ENCODE data around the gene WNT7B.

The WNT7B gene

DNA sequence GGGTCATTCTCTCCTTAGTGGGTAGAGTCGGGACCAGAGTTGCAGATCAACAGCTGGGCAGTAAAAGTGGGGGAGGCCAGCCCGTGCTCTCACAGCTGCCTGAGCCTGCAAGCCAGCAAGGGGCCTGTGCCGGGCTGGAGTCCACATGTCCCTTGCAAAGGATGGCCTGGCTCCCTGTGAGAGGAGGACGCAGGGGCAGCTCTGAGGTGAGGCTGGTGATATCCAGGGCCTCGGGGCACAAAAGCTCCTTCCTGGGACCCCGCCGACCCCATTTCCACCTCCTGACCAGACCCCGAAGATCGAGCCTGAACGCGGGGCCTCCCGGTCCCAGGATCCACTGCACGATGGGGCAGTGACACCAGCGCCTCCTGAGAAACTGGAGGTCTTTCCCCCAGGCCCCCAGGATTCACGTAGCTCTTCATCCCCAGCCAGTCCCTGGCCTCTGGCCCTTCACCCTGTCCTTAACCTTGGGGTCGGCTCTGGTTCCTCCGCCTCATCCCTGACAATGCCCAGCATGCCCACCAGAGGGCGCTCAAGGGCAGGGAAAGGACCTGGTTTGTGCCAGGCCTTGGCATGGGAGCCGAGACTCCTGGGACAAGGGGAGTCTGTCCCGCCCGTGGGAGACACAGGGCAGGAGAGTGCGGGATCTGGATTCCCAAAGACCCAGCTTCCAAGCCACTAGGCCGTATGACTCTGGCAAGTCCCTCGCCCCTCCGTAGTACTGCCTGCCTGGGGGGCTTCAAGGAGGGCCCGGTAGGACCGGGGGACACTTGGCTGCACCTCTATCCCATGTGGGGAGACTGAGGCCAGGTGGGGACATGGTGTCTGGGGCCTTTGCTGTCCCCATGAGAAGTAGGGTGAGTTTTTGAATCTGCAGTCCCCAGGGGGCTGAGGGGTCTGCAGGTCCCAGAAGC lies 17.8 kb upstream of the WNT7B start:
- peak; percentile 75 for DNase-seq

DNA sequence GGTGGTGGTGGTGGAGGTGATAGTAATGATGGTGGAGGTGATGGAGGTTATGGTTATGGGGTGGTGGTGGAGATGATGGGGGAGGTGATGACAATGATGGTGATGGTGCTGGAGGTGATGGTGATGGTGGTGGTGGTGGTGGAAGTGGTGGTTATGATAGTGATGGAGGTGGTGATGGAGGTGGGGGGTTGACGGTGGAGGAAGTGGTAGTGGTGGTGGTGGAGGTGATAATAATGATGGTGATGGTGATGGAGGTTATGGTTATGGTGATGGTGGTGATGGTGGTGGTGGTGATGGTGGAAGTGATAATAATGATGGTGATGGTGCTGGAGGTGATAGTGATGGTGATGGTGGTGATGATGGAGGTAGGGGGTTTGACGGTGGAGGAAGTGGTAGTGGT lies 16.9 kb upstream of the WNT7B start:
- peak; percentile 34 for DNase-seq

- DNase-seq: no peak
These were observed 16.3 kb upstream of the WNT7B start for GRCh38 chr22:45993143-45993692.

GRCh38 chr22:45992737-45993136 lies 15.8 kb upstream of the WNT7B start:
- DNase-seq: no peak

GRCh38 chr22:45991098-45991497 lies 14.1 kb upstream of the WNT7B start:
- DNase-seq: no peak

- DNase-seq: no peak
These were observed 10.3 kb upstream of the WNT7B start for GRCh38 chr22:45987136-45987861.

DNA sequence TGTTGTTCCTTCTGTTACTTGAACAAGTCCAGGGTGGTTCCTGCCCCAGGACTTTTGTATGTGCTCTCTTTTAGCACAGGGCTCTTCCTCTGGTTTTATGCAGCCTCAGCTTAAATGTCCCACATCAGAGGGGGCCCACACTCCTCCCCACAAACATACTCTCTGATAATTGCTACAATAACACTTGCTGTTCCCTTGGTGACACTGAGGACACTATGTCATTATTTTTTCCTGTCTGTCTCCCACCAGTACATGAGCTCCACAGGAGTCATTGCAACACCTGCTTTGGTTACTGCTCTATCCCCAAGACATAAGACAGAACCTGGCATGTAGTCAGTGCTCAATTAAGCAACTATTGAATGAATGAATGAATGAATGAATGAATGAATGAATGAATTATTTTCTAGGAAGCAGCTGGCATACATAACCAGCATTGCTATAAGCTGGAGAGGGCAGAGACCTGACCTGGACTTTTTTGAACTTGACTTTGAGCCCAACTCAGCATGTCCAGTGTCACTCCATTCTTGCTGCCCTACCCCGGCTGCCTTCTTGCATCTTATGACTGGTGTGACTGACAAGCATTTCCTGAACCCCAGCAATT lies 7.5 kb upstream of the WNT7B start:
- no peak for DNase-seq

DNA sequence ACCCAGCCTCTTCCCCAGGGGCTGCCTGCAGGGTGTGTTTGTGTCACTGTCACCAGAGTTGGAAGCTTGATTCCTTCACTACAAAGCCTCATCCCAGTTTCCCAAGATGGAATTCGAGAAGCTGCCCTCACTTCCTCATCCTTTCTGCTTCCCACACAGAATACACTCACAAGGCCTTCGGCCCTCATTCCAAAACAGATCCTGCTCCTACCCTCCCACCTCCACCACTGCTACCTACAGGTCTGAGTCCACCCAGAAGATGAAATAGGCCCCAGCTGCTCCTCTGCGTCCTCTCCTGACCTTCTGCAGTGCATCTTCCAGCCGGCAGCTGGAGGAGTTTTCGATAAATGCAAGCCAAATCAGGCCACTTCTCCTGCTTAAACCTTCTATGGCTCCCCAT lies 6.8 kb upstream of the WNT7B start:
- DNase-seq: no peak

DNA sequence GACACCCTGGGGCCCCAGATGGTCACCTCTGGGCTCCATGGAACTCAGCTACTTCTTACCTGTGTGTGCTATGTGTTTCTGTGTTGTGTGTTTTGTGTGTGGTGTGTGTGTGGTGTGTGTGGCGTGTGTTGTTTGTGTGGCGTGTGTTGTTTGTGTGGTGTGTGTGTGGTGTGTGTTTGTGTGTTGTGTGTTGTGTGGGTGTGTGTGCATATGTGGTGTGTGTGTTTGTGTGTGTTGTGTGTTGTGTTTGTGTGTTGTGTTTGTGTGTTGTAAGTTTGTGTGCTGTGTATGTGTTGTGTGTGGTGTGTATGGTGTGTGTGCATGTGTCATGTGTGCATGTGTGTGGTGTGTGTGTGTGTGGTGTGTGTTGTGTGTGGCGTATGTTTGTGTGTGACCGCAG lies 3.8 kb upstream of the WNT7B start:
- no peak for DNase-seq

GRCh38 chr22:45980268-45980570 lies 3.3 kb upstream of the WNT7B start:
- no peak for DNase-seq

DNA sequence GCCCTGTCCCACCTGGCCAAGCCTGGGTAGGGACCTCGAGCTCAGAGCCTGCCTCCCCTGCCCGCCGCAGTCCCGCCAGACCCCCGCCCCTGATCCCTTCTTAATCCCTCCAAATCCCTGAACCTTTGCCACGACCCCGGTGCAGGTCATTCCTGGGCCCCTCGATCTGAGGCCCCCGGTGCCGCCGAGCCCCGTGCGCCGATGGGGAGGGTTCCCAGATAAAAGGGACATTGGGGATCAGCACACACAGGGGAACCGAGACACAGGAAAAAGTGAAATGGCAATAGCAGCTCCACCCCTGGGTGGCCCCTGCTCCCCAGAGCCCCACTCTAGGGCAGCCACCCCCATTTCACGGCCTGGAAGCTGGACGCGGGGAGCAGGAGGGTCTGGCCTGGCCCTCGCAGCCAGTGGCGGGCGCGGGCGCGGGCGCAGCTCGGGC lies 1.3 kb upstream of the WNT7B start:
- no peak for DNase-seq

- no peak for DNase-seq
These were observed 751 bp upstream of the WNT7B start for GRCh38 chr22:45977551-45978274.

- no peak for DNase-seq
These were observed 534 bp downstream of the WNT7B start for GRCh38 chr22:45976254-45977002.

DNA sequence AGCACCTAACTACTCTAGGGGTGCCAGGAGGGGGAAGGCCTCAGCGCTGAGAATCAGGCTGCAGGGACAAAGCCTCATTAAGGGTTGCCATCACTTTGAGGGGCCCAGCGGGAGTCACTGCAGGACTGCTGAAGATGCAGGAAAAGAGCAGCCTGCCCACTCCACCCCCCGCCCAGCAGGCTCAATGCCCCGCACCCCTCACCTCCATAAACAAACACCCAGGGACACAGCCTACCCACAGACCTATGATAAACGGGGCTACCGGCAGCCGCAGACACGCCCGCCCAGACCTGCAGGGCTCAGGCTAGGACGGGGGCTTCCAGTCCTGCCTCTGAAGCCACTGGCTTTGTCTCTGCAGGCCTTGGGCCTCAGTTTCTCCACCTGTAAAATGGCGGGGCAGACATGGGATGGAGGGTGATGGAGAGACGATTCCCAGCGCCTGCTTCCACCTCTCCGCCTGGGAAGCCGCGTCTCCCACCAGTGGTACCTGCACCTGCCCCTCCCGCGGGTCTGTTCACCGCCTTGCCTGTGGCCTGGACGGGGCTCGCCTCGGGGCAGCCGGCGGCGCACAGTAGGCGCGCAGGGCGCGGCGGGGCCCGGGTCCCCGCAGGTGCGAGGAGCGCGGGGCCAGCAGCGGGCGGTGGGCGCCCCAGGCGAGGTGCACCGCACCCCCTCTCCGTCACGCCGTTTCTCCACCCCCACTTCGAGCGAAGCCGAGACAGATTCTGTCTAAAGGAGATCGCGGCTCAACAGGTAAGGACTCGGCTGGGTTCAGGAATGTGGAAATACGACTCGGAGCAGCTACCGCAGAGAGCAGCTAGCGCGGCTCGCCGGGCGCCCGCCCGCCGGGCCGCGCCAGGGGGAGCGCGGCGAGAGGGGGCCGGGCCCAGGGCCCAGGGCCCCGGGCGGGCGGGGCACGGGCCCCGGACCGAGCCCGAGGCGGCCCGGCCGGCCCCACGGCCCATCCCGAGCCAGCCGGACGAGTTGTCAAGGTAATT lies 1.5 kb downstream of the WNT7B start:
- DNase-seq: no peak

- no peak for DNase-seq
These were observed 2.5 kb downstream of the WNT7B start for GRCh38 chr22:45974498-45974897.

DNA sequence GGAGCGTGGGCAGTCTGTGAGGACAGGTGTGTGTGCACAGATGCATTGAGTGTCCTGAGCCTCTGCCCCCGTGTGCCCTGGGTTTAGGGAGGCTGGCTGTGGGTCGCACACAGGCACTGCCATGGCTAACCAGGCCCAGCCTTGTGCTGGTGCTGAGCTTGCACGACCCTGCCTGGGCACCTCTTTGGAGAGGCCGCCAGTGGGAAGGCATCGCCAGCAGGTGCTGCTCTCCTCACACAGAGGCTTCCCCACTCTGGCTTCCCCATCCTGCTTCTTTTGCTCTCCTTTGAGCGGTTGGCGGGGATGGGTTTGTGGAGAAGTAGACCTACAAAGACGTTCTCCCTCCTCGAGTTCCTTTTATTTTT lies 4.1 kb downstream of the WNT7B start:
- no peak for DNase-seq

- DNase-seq: no peak
These were observed 4.7 kb downstream of the WNT7B start for GRCh38 chr22:45972091-45972888.

- no peak for DNase-seq
These were observed 5.4 kb downstream of the WNT7B start for GRCh38 chr22:45971408-45972028.

GRCh38 chr22:45970705-45971407 lies 6.1 kb downstream of the WNT7B start:
- no peak for DNase-seq

Measured in CD4-positive, alpha-beta T cell treated with Interleukin-21 for 1 hour (primary cell).